HuH-7.5 (cell line): ENCODE results near the gene WDR6.

Experiments
- DNase-seq: peaks from one replicate; pipeline ENCODE4 v3.0.0; 2011; ENCODE audit warnings: low spot score

The WDR6 gene, protein sequence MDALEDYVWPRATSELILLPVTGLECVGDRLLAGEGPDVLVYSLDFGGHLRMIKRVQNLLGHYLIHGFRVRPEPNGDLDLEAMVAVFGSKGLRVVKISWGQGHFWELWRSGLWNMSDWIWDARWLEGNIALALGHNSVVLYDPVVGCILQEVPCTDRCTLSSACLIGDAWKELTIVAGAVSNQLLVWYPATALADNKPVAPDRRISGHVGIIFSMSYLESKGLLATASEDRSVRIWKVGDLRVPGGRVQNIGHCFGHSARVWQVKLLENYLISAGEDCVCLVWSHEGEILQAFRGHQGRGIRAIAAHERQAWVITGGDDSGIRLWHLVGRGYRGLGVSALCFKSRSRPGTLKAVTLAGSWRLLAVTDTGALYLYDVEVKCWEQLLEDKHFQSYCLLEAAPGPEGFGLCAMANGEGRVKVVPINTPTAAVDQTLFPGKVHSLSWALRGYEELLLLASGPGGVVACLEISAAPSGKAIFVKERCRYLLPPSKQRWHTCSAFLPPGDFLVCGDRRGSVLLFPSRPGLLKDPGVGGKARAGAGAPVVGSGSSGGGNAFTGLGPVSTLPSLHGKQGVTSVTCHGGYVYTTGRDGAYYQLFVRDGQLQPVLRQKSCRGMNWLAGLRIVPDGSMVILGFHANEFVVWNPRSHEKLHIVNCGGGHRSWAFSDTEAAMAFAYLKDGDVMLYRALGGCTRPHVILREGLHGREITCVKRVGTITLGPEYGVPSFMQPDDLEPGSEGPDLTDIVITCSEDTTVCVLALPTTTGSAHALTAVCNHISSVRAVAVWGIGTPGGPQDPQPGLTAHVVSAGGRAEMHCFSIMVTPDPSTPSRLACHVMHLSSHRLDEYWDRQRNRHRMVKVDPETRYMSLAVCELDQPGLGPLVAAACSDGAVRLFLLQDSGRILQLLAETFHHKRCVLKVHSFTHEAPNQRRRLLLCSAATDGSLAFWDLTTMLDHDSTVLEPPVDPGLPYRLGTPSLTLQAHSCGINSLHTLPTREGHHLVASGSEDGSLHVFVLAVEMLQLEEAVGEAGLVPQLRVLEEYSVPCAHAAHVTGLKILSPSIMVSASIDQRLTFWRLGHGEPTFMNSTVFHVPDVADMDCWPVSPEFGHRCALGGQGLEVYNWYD

DNA sequence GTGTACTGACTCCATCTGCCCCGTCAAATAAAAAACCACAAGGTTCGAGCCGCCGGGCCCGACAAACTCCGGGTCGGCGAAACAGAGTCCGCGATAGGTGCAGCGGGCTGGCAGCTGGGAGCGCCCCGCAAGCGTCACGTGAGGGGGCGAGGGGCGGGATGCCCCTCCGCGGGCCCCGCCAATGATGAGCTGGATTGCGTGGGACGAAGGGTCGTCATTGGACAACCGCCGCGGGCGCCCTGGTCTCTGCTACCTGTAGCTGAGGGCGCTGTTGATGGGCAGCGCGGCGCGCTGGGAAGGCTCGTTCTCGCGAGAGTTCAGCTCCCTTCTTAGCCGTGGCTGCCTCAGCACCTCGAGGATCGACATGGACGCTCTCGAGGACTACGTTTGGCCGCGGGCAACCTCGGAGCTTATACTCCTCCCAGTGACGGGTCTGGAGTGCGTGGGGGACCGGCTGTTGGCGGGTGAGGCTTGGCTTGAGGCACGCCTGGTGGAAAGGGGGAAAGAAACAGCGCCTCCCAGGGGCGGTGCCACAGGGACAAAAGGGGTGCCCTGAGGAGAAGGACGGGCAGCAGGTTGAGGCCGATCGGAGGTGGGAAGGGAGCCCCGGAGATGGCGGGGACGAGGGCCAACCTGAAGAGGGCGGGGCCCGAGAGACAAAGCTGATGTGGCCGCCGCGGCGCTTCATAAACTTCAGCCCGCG is at the start of gene WDR6:
Gene WDR6, plus strand, starts transcription at position 324 of the 703 bp plus-strand sequence. Its CDS starts 41 bp downstream, at position 365.
- peak; percentile 99 for DNase-seq

- DNase-seq: no peak
These were observed 46.3 kb upstream of the WDR6 start for GRCh38 chr3:48960841-48961413.

GRCh38 chr3:48962340-48962739 is 44.9 kb upstream of the WDR6 start:
- no peak for DNase-seq

DNA sequence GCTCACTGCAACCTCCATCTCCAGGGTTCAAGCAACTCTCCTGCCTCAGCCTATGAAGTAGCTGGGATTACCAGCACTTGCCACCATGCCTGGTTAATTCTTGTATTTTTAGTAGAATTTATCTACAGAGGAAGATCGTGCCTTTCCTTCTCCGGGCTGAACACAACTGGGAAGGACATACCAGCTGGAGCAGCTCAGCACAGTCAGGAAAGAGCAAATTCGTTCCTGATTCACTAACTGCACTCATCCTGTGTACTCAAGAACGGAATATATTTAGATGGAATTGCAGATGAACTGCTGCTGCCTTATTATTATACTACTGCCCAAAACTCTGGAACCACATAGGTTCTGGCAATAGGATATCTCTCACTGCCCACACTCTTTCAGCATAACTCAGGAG is 44.3 kb upstream of the WDR6 start:
- DNase-seq: no peak

DNA sequence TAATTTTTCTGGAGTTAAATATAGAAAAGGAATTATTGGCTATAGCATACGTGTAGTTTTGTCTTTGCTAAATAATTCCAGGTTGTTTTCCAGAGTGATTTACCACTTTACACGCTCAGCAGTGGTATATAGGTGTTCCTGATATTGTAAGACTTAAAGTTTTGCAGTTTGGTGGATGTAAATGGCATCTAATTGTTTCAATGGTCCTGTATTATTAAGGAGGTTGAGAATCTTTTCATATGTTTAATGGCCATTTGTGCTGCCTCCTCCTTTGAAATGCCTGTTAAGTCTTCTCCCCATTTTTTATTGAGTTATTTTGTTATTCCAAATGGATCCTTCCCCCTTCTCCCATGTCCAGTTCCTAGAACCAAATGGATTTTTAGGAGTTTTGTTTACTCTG is 43.6 kb upstream of the WDR6 start:
- DNase-seq: no peak

GRCh38 chr3:48966367-48966766 is 40.8 kb upstream of the WDR6 start:
- DNase-seq: no peak

DNA sequence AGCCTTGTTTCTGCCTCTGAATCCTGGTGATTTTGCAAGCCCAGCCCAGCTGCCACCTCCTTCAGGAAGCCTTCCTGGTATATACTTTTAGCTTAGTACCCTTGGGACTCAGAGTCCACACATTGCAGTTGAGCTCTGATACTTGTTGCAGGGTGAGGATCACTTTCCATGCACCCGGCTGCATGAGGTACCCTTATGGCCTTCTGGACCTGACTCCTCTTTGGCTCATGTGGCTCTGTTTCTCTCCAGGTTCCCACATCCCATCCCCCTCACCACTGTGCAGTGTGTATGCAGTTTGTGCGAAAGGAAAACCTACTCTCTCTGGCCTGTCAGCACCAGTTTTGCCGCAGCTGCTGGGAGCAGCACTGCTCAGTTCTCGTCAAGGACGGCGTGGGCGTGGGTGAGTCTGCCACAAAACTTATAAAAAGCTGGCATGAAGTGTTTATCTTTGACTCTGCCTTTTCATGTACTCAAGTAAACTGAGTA is 40.3 kb upstream of the WDR6 start:
- no peak for DNase-seq

DNA sequence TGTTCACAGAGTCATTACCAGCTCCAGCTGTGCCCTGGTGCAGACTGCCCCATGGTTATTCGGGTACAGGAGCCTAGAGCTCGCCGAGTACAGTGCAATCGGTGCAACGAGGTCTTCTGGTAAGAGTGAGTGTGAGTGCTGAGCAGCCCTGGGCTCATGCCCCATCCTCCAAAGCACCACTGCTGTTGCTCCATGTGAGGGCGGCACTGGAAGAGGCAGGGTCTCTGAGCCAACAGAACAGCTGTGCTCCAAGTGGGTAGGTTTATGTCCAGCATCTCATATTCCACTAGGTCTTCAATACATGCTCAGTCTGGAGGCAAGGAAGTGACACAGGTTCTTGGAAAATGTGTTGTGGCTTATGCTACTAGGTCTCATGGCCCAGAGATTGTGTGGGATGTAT is 36.6 kb upstream of the WDR6 start:
- no peak for DNase-seq

DNA sequence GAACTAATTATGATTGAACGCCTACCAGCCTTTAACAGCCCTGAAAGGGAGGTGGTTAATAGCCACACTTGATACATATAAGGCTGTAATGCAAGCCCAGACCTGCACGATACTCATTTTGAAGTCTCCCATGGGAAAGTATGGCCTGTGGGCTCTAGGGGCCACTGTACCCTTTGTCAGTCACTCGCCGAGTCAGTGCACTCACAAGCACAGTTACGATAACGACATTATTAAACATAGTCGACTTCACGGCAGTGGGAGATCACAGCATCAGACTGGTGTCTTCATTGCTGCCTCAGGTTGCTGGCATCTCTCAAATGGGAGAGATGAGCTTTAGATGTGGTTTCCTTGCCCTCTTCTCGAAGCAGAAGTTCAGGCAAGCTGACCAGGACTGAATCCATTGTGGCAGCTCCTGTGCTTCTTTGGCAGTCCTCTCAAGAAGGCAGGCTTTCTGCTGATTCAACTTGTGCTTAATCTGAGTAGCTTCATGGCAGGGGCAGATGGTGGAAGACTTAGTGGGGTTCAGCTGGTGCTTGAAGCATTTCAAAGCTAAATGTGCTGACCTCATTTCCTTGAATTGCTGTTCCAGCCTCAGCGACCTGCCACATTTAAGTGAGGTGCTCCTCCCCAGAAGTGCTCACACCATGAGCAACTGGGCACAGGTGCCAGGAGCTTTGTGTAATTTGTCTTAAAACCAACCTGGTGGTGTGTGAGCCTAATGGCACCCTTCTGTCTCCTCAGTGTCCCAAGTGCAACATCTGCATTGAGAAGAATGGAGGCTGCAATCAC is 32.9 kb upstream of the WDR6 start:
- no peak for DNase-seq

DNA sequence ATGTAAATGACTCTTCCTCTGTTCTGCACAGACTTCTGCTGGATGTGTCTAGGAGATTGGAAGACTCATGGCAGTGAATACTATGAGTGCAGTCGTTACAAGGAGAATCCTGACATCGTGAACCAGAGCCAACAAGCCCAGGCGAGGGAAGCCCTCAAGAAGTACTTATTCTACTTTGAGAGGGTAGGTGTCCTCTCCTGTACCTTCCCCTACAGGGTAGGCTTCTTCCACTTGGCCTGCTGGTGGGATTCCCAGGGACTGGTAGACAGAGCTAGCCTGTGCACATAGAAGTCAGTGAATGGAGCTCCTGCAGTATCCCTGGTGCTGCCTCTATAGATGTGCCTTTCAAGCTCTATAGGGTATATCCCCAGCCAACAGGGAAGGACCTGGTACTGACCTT is 27.7 kb upstream of the WDR6 start:
- DNase-seq: no peak

GRCh38 chr3:48980295-48980694 is 26.9 kb upstream of the WDR6 start:
- DNase-seq: no peak

GRCh38 chr3:48982016-48982415 is 25.2 kb upstream of the WDR6 start:
- DNase-seq: no peak

DNA sequence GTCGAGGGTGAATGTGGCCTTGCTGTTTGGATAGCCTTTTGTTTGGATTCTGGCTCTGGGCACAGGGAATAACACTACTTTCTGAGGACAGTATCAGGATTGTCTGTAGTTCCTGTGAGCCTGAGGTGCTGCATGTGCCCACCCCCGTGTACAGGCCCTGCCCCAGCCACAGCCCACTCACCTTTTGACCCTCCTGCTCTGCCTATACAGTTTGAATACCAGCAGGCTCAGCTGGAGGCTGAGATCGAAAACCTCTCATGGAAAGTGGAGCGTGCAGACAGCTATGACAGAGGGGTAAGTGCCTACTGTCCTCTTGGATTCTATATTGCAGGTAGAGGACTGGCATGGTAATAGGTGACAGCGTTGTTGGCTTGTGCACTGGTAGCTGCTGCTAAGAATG is 24.5 kb upstream of the WDR6 start:
- no peak for DNase-seq

- no peak for DNase-seq
These were observed 24.1 kb upstream of the WDR6 start for GRCh38 chr3:48983096-48983495.

DNA sequence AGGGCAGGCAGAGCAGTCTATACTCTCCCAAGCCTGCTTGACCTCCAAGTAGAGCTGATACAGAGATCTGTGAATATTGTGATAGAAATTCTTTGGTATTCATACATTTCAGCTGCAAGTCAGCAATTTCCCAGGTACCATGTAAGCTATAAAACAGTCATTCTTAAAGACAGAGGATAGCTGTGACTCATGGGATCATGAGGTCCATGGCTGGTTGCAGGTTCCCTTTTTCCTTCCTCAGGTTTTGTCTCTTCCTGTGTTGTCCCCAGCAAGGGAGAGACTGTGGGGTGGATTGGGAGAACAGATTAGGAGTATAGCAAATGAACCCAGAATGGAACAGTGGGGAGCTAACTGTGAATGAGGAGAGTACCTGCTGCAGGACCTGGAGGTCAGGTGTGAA is 22.5 kb upstream of the WDR6 start:
- no peak for DNase-seq

DNA sequence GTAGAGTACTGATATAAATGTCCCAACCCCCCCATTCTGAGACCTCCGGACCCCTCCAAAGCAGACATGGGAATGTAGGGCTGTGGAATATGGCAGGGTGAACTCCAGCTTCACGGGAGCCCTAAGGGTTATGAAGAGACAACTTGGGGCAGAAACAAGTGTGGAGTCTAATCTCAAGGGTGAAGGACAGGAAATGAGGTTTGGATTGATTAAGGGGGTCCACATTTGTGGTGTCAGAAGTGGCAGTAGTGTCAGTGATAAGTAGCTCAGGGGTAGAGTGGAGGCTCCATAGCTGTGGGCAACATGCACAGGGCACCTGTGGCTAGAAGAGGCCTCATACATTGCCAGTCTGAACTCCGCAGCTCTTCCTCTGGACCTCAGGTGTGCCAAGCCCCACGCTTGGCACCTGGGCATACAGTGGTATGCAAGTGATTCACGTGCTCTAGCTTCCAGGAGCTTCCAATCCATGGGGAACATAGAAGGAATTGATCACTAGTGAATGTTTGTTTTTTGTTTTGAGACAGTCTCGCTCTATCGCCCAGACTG is 21.3 kb upstream of the WDR6 start:
- no peak for DNase-seq

DNA sequence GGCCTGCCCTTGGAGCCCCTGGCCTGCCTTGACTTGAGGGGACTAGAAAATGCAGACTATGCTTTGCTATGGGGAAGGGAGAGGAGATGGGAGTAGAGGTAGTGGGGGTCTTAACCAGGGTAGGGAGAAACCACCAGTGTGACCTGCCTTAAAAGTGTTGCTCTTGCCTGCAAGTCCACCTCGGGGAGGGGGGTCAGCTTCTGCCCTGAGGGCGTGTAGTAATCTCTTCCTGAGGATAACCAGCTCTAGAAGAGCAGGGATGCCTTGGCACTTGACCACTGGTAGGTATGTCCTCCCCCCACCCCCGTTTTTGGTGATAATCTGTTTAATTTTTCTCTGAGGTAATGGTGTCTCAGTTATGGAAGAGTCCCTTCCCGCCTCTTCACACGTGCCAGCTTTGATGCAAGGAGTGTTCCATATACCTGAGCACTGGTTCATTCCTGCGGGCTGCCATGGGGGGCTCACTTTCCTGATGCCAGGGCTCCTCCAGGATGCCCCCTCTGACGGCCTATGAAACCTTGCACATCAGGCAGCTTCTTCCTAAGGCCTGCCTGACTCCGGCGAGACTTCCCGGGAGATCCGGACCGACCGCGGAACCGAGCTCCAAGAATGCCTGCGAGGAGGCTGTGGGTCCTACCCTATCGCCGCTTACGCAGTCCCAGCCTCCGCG is 17.9 kb upstream of the WDR6 start:
- DNase-seq: no peak

DNA sequence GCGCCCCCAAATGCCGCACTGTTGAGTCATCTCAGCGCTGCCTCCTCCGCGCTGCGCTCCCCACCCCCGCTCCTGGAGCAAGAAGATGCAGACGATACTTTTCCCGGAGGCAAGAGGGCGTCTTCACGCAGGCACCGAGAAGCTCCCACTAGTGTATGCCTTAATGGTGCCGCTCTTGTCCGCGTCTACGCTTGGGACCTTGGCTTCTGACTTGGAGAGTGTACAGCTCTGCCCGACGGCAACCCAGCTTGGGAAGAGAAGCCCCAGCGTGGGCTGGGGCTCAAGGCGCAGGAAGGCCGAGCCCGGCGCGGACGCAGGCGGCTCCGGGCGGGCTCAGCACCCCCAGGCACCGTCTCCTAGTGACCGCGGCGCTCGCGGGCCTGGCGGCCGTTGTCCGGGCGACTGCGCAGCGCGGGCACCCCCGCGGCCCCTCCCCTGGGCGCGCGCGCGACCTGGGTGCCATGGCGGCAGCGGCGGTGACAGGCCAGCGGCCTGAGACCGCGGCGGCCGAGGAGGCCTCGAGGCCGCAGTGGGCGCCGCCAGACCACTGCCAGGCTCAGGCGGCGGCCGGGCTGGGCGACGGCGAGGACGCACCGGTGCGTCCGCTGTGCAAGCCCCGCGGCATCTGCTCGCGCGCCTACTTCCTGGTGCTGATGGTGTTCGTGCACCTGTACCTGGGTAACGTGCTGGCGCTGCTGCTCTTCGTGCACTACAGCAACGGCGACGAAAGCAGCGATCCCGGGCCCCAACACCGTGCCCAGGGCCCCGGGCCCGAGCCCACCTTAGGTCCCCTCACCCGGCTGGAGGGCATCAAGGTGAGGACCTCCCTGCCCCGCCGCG is 17.2 kb upstream of the WDR6 start, which contains the start of gene P4HTM:
Gene P4HTM, plus strand, starts transcription at position 446 of the 840 bp plus-strand sequence. Its CDS starts 16 bp downstream, at position 462.
- DNase-seq: no peak
